ENCODE results near the gene LRMDA. TPM values are rescaled to one million over a fixed set of nuclear protein-coding genes. Genes with fewer than 3 reads are reported as not detected.

The LRMDA gene
- total RNA-seq, 1 donor from 2014 or later = not detected

DNA sequence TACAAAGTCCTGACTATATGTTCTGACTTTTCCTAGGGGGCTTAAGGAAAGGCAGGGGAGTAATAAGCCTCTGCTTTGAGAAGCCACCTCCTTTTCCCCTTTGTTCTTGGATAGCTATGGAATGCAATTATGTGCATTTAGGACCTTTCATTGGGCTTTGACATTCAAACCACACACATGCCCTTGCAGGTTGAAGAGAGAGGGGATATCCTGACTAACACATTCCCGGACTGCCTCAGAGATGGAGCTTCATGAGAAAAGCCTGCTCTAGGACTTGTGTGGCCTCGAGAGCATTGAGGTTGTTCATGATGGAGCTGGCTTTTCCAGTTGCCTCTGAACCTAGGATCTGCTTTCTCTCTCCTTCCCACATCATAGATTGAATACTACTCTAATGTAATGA is 694.5 kb downstream of the LRMDA start:
- ChIA-PET CTCF (no interaction called here), POLR2A (no interaction called here)
- no peaks in the 10 kb centered on the region for H3K9me3 Mint-ChIP-seq
- no peak for DNase-seq
- no peak overlapping the region for H3K27ac Mint-ChIP-seq
- no peaks in the 10 kb centered on the region for H3K27me3 Mint-ChIP-seq
- H3K4me1 Mint-ChIP-seq = no peaks in the 10 kb centered on the region
- intact Hi-C loops (cut with micrococcal nuclease) = no loop called here
- TF ChIP-seq, protein P1, sequence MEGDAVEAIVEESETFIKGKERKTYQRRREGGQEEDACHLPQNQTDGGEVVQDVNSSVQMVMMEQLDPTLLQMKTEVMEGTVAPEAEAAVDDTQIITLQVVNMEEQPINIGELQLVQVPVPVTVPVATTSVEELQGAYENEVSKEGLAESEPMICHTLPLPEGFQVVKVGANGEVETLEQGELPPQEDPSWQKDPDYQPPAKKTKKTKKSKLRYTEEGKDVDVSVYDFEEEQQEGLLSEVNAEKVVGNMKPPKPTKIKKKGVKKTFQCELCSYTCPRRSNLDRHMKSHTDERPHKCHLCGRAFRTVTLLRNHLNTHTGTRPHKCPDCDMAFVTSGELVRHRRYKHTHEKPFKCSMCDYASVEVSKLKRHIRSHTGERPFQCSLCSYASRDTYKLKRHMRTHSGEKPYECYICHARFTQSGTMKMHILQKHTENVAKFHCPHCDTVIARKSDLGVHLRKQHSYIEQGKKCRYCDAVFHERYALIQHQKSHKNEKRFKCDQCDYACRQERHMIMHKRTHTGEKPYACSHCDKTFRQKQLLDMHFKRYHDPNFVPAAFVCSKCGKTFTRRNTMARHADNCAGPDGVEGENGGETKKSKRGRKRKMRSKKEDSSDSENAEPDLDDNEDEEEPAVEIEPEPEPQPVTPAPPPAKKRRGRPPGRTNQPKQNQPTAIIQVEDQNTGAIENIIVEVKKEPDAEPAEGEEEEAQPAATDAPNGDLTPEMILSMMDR (IDR thresholded peaks at IDR 0.05) = no peak
- H3K36me3 Mint-ChIP-seq (ENCODE audit: low read depth) = no peaks in the 10 kb centered on the region
- H3K4me3 Mint-ChIP-seq = no peak overlapping the region
- no peak for ATAC-seq (ENCODE audit: low read depth)

DNA sequence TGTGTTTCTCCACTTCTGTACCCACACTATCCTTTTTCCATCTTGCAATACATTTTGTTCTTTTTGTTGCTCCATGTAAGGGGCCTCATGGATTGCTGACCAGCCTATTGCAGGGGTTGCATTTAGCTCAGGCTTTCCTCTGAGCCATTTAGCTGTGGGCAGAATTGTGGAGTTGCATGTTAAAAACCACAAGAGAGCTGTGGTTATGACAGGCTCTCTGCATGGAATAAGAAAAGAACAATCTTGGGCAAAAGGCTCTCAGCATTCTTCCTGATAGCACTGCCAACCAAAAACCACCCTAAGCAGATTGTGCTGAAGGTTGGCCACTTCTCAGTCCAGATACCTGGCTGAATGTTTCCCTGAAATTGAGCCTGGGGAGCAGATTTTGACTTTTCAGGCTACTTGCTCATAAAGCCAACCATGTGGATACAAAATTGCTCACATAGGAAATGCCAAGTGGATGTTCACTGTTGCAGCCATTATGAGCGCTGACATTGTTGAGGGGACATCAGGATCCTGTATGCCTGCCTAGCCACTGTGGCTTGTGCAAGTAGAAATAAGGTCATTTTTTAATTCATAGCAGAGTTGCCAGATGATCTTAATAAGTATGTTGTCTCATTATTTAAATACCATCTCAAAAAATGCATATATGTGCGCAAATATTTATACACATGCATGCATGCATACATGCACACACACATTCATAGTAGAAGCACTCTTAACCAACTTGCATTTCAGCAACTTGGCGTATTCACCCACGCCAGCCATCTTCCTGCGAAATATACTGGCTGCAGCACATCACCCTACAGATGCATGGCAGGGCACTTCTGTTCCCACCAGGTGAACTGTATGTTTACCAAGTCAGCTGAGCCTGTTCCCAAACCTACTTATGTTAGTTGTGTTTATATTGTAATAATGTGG is 695.4 kb downstream of the LRMDA start:
- Mint-ChIP-seq H3K4me1 (no peaks in the 10 kb centered on the region), H3K4me3 (no peak overlapping the region), H3K36me3 (ENCODE audit: low read depth) (no peaks in the 10 kb centered on the region), H3K27me3 (no peaks in the 10 kb centered on the region), H3K9me3 (no peaks in the 10 kb centered on the region), H3K27ac (no peak overlapping the region)
- TF ChIP-seq, protein P1 (IDR thresholded peaks at IDR 0.05) = no peak
- CTCF ChIA-PET = no interaction called here
- intact Hi-C loops (cut with micrococcal nuclease) = no loop called here
- no peak for DNase-seq
- no peak for ATAC-seq (ENCODE audit: low read depth)
- POLR2A ChIA-PET = no interaction called here

DNA sequence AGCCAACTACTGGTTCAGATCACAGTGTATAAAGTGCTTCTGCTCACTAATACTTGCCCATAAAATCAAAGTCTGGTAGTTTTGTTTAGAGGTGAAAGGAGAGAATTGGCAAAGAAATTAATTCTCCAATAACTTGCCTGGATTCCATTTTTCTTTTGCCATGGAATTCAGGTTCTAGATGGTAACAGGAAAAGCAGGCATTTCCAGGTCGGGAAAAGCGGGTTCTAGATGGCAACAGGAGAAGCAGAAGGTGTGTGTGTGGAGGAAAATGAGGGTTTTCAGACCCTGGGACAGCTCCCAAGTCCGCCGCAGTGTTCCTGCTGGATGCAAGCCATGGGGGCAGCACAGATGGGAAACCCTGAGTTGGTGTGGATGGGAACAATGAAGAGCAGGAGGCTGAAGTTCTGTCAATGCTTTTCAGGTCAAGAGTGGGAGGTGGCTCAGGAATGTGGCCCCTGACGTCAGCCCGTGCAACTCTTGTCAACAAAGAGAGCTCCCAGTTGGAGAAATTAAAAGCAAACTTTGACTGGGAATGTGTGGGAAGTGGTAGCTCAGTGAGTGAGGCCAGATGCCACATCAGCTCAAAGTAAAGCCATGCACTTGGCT is 696.7 kb downstream of the LRMDA start:
- TF ChIP-seq, protein P1 (IDR thresholded peaks at IDR 0.05) = no peak
- no peaks in the 10 kb centered on the region for H3K27me3 Mint-ChIP-seq
- CTCF ChIA-PET = no interaction called here

DNA sequence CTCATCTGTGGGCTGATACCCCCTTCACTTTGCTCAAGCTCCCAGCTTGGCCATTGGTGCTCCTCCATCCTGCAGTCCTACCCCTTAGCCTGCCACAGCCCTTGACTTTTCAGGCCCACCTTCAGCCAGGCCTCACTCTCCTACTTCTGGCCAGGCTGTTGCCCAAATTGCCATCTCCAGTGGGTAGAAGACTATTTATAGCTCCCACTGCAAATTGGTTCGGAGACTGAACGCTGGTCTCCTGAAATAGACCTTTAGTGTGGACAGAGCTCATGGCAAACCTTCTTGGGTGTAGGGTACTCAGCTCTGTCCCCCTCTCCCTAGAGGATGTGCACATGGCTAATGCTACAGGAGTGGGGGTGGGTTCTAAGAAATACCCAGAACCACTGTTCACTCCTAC is 697.8 kb downstream of the LRMDA start:
- no peaks in the 10 kb centered on the region for H3K4me1 Mint-ChIP-seq
- H3K27ac Mint-ChIP-seq = no peak overlapping the region
- DNase-seq (no peak), ATAC-seq (ENCODE audit: low read depth) (no peak)
- H3K36me3 Mint-ChIP-seq (ENCODE audit: low read depth) = no peaks in the 10 kb centered on the region
- intact Hi-C loops (cut with micrococcal nuclease) = no loop called here
- no peaks in the 10 kb centered on the region for H3K27me3 Mint-ChIP-seq
- POLR2A ChIA-PET = no interaction called here
- H3K9me3 Mint-ChIP-seq = no peaks in the 10 kb centered on the region
- H3K4me3 Mint-ChIP-seq = no peak overlapping the region
- TF ChIP-seq, protein P1 (IDR thresholded peaks at IDR 0.05) = no peak
- CTCF ChIA-PET = no interaction called here

More for the DNA sequence above, 696.7 kb downstream of the LRMDA start:
- no peaks in the 10 kb centered on the region for H3K9me3 Mint-ChIP-seq
- ATAC-seq (ENCODE audit: low read depth) (no peak), DNase-seq (no peak)
- intact Hi-C loops (cut with micrococcal nuclease) = no loop called here
- POLR2A ChIA-PET = no interaction called here
- no peak overlapping the region for H3K4me3 Mint-ChIP-seq
- H3K36me3 Mint-ChIP-seq (ENCODE audit: low read depth) = no peaks in the 10 kb centered on the region
- no peak overlapping the region for H3K27ac Mint-ChIP-seq
- H3K4me1 Mint-ChIP-seq = no peaks in the 10 kb centered on the region

DNA sequence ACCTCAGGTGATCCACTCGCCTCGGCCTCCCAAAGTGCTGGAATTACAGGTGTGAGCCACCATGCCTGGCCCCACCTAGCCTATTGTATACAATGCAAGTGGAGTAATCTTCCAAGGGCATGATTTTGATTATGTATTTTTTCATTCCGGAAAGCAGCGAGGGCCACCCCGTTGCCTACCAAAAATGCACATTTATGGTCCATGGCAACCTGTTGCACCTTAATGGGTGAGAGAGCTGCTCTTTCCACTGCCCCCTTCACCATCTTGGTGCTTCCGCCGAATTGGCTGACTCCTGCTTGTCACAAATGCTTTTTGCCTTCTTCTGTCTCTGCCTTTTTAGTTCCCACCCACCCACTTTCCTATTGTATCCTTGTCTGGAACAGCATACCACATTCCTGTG is 699.5 kb downstream of the LRMDA start:
- Mint-ChIP-seq H3K36me3 (ENCODE audit: low read depth) (no peaks in the 10 kb centered on the region), H3K4me1 (no peaks in the 10 kb centered on the region), H3K9me3 (no peaks in the 10 kb centered on the region), H3K27ac (no peak overlapping the region), H3K27me3 (no peaks in the 10 kb centered on the region), H3K4me3 (no peak overlapping the region)
- no peak for DNase-seq
- CTCF ChIA-PET = no interaction called here
- ATAC-seq (ENCODE audit: low read depth) = no peak
- intact Hi-C loops (cut with micrococcal nuclease) = no loop called here
- POLR2A ChIA-PET = no interaction called here
- TF ChIP-seq, protein P1 (IDR thresholded peaks at IDR 0.05) = no peak

All from activated B cell treated with CpG ODN at 0.5 μM for 24 hours (primary cell).